ENCODE measurements around the gene GGA2.

GGA2 gene

DNA sequence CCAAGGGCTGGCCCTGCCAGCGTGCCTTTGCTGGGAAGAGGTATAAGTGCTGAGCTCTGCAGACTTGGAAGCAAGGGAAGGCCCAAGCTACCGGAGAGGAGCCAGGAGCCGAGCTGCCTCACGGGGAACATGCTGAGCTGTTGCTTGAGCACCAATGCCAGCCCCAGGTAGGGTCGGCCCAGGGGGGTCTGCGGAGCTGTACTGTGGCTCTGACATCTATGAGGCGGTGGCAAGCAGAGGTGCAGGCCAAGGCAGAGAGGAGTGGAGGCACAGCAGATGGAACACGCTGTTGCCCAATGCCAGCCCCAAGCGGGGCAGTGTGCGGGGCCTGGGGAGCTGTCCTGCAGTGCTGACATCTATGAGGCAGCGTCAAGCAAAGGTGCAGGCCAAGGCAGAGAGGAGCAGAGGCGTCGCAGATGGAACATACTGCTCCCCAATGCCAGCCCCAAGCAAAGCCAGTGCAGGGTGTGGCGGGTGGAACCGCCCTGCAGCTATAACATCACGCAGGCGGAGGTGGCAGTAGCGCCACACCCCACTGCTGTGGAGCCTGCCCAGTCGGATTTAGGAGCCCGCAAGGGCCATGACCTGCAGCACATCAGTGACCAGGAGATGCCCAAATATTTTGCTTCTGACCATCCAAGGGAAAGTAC is 10.0 kb downstream of the GGA2 start:
- H3K27ac ChIP-seq, result no peak overlapping the region
- no peaks in the 10 kb centered on the region for H3K27me3 ChIP-seq (replicated peaks)
- H3K36me3 ChIP-seq (replicated peaks), result no peaks in the 10 kb centered on the region
- in situ Hi-C loops (cut with HindIII; ENCODE audit: low pct_ligation_motif_present, low sequenced_read_pairs), result no loop called here
- DNase-seq, result no peak
- H3K4me3 ChIP-seq (ENCODE audit: low read depth, low read length), result no peak overlapping the region
- TF ChIP-seq, protein P1, sequence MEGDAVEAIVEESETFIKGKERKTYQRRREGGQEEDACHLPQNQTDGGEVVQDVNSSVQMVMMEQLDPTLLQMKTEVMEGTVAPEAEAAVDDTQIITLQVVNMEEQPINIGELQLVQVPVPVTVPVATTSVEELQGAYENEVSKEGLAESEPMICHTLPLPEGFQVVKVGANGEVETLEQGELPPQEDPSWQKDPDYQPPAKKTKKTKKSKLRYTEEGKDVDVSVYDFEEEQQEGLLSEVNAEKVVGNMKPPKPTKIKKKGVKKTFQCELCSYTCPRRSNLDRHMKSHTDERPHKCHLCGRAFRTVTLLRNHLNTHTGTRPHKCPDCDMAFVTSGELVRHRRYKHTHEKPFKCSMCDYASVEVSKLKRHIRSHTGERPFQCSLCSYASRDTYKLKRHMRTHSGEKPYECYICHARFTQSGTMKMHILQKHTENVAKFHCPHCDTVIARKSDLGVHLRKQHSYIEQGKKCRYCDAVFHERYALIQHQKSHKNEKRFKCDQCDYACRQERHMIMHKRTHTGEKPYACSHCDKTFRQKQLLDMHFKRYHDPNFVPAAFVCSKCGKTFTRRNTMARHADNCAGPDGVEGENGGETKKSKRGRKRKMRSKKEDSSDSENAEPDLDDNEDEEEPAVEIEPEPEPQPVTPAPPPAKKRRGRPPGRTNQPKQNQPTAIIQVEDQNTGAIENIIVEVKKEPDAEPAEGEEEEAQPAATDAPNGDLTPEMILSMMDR (IDR thresholded peaks at IDR 0.05; ENCODE audit: low read depth, low read length, missing control alignments), result no peak

DNA sequence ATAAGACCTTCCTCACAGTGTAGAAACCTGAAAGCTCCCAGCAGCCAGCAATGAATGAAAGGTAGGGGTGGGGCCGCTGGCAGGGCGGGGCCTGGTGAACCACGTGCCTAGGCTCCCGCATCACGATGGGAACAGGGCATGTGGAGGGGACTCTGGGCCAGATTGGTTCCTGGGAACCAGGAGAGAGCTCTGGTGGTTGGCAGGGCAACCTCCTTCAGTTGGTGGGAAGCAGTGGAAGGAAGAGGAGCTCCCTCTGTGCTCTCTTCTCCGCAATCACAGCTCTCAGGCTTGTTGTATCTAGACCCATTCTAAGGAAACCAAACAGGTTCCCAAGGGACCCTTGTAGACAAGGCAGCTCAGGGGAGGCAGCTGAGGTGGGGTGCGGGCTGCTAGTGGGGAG is 10.5 kb downstream of the GGA2 start:
- H3K27ac ChIP-seq, result no peak overlapping the region

DNA sequence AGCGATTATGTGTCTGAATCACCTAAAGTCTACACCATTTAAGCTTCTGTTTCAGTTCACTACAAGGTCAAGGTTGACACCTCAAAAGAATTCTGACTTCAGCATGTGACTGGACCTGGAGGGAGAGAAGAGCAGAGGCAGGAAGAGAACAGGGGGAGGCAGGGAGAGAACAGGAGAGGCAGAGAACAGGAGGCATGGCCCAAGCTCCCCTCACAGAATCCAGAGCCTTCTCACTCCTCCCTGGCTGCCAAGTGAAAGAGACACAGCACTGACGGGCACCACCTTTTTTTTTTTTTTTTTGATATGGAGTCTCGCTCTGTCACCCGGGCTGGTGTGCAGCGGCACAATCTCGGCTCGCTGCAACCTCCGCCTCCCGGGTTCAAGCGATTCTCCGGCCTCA is 11.4 kb downstream of the GGA2 start:
- no peak overlapping the region for H3K27ac ChIP-seq
- no peak for DNase-seq
- H3K36me3 ChIP-seq (replicated peaks), result peaks cover under 1% of the 10 kb centered on the region
- TF ChIP-seq, protein P1 (IDR thresholded peaks at IDR 0.05; ENCODE audit: low read depth, low read length, missing control alignments), result no peak
- H3K27me3 ChIP-seq (replicated peaks), result no peaks in the 10 kb centered on the region
- in situ Hi-C loops (cut with HindIII; ENCODE audit: low pct_ligation_motif_present, low sequenced_read_pairs), result no loop called here
- H3K4me3 ChIP-seq (ENCODE audit: low read depth, low read length), result no peak overlapping the region

More for the DNA sequence above, 10.5 kb downstream of the GGA2 start:
- TF ChIP-seq, protein P1 (IDR thresholded peaks at IDR 0.05; ENCODE audit: low read depth, low read length, missing control alignments), result no peak
- Histone ChIP-seq H3K4me3 (ENCODE audit: low read depth, low read length) (no peak overlapping the region), H3K27me3 (replicated peaks) (no peaks in the 10 kb centered on the region), H3K36me3 (replicated peaks) (no peaks in the 10 kb centered on the region)
- in situ Hi-C loops (cut with HindIII; ENCODE audit: low pct_ligation_motif_present, low sequenced_read_pairs), result no loop called here
- no peak for DNase-seq

DNA sequence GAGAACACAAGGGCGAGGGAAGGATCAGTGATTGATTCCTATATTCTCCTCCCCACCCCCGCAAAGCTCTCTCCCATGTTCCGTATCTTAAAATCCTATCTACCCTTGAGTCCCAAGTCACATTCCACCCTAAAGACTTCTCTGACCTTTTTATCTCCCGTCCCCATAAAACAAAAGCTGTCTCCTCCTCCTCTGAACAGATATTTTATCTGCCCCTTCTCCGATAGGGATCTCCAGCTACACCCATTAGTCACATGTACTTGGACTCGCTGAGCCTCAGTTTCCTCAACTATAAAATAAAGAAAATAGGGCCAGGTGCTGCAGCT is 12.8 kb downstream of the GGA2 start:
- H3K27ac ChIP-seq, result no peak overlapping the region
- TF ChIP-seq, protein P1 (IDR thresholded peaks at IDR 0.05; ENCODE audit: low read depth, low read length, missing control alignments), result no peak
- peaks cover 11% of the 10 kb centered on the region for H3K36me3 ChIP-seq (replicated peaks)
- no peak for DNase-seq
- no peaks in the 10 kb centered on the region for H3K27me3 ChIP-seq (replicated peaks)
- H3K4me3 ChIP-seq (ENCODE audit: low read depth, low read length), result no peak overlapping the region
- in situ Hi-C loops (cut with HindIII; ENCODE audit: low pct_ligation_motif_present, low sequenced_read_pairs), result no loop called here

DNA sequence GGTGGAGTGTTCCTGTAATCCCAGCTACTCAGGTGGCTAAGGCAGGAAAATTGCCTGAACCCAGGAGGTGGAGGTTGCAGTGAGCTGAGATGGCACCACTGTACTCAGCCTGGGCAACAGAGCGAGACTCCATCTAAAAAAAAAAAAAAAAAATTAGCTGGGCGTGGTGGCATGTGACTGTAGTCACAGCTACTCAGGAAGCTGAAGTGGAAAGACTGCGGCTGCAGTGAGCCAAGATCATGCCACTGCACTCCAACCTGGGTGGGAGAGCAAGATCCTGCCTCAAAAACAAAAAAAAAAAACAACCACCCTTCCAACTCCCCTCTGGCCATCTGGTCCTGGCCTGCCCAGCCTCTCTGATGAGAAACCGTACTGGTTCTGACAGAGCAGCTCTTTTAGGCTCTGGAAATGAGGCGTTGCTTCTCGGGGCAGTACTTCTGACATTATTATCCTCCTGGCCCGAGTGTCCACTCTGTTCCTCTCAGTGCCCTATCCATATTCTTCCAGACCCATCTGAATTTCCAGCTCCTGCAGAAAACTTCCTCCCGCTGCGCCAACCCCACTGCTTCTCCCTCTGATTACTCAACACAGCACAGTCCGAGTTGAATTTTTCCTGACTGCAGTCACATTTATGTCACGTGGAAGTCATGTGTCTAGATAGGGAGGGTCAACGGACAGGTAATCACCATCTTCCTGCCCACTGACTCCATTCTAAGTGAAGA is 13.3 kb downstream of the GGA2 start:
- no peaks in the 10 kb centered on the region for H3K27me3 ChIP-seq (replicated peaks)
- no peak overlapping the region for H3K4me3 ChIP-seq (ENCODE audit: low read depth, low read length)
- peaks cover 11% of the 10 kb centered on the region for H3K36me3 ChIP-seq (replicated peaks)
- in situ Hi-C loops (cut with HindIII; ENCODE audit: low pct_ligation_motif_present, low sequenced_read_pairs), result no loop called here
- no peak overlapping the region for H3K27ac ChIP-seq
- peak; percentile 8 for DNase-seq
- TF ChIP-seq, protein P1 (IDR thresholded peaks at IDR 0.05; ENCODE audit: low read depth, low read length, missing control alignments), result no peak

Data from brain microvascular endothelial cell (primary cell).